SKM-1 treated with dmso at 0.1 percent for 144 hours (cell line): ENCODE data around the gene NPNT.

Experiments used
- DNase-seq: peaks from one replicate; lab custom pipeline; 2025; ENCODE audit not compliant: unreplicated experiment; lab: John Stamatoyannopoulos, UW

Gene NPNT

DNA sequence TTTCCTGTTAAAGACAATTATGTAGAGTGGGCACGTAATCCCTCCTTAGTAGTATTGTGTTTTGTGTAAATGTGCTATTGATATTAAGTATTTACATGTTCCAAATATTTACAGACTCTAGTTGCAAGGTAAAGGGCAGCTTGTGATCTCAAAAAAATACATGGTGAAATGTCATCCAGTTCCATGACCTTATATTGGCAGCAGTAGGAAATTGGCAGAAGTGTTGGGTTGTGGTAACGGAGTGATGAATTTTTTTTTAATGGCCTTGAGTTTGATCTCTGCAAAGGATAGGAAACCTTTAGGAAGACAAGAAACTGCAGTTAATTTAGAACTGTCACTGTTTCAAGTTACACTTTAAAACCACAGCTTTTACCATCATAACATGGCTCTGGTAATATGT lies 74.3 kb downstream of the NPNT start:
- no peak for DNase-seq

DNA sequence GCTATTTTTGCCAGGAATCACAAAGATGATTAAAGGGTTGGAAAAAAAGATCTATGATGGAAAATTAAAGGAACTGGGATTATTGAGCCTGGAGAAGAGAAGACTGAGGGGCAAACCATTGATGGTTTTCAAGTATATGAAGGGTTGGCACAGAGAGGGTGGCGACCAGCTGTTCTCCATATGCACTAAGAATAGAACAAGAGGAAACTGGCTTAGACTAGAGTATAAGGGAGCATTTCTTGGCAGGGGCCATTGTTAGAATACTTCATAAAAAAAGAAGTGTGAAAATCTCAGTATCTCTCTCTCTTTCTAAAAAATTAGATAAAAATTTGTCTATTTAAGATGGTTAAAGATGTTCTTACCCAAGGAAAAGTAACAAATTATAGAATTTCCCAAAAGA lies 75.1 kb downstream of the NPNT start:
- no peak for DNase-seq

DNA sequence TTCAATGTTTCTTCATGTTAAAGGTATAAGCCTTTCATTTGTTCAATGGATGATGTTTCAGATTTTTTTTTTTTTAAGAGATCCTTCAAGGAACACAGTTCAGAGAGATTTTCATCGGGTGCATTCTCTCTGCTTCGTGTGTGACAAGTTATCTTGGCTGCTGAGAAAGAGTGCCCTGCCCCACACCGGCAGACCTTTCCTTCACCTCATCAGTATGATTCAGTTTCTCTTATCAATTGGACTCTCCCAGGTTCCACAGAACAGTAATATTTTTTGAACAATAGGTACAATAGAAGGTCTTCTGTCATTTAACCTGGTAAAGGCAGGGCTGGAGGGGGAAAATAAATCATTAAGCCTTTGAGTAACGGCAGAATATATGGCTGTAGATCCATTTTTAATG lies 75.8 kb downstream of the NPNT start:
- no peak for DNase-seq

DNA sequence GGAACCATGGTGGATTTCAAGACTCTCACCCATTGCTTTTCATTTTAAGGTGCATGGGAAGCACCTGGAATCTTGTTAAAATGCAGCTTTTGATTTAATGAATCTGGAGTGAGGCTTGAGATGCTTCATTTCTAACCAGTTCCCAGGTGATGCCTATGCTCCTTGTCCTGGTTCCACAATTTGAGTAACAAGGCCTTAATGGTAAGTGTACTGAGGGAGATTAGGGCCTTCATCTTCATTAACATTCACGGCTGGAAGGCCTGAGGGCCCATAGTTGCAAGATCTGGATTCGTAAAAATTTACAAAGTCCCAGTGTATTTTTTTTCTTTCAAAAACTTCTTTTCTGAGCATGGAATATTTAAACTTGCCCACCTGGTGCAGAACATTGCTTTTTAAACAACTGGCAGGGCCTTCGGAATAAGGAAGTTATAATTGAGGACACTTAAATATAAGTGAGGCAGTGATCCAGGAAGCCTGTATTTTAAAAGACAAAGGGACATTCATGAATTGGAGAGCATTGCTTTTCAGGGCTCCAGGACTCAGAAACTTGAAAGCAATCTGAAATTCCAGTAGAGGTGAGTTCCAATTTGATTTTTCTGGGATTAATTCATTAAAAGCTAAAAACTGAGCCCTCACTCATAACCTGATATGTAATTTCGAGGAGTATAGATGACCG lies 77.8 kb downstream of the NPNT start:
- DNase-seq: no peak

DNA sequence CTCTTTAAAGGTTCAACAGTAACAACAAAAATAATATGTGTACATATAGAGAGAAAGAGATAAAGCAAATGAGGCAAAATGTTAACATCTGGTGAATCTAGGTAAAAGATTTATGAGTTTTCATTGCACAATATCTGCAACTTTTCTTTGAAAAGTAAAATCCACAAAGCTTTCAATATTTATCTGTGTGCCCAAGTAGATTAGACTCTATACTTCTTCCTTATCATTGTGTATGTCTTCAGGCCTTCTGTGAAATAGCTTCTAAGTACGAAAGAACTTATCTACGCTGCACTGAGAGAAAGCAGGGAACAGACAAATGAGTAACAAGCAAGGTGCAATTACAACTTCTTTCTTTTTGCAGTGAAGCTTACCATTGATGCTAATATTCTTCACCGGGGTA lies 81.6 kb downstream of the NPNT start:
- no peak for DNase-seq

DNA sequence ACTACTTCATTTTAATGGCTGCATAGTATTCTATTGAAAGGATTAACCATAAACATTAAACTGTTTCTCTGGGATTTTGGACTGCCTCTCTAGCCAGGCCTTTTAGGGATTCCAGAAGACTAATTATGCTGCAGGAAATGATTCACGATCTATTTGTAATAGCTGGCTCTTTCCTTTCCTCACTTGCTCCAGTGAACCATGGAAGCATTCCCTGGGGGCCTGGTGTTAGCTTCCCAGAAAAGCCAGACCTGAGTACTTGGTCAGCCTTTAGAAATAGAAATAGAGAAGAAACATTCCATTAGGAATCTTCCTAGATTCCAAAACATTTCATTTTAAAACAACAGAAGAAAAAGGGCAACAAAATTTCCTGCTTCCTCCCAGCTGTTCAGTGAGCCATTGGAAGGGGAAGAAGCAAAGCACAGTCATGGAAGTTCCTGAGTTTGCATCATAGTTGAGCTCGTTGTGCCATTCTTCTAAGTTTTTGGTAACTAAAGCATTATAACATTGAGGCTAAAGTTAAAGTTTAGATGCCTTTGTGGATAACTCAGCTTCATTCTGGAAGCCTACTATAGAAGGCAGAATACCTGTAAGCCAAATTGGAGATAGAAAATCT lies 83.5 kb downstream of the NPNT start:
- DNase-seq: no peak

DNA sequence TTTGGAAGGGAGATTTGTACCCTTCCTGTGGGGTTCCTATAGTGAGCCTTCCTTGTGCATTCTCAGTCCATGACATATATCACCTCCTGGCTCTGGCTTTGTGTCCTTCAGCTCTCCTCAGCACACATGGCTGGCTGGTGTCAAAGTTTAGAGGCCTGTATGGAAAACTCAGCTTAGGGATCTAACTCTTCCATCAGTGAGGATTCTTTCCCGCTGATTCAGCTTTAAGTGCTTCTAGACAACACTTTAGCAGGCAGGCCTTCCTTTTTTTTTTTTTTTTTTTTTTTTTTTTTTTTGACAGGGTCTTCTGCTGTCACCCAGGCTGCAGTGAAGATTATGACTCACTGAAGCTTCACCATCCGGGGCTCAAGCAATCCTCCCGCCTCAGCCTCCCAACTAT lies 84.2 kb downstream of the NPNT start:
- DNase-seq: no peak

DNA sequence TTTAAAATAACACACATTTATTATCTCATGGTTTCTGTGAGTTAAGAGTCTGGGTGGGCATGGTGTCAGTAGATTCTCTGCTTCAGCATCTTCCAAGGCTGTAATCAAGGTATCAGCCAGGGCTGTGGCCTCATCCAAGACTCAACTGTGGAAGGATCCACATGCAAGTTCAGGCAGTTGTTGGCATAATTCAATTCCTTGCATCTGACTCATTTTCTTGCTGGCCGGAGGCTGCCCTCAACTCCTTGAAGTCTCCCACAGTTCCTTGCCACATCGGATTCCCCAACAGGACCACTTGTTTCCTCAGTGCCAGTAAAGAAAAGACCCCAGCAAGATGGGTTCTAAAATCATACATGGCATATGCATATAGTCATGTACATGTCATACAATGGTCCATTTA lies 93.4 kb downstream of the NPNT start:
- no peak for DNase-seq

DNA sequence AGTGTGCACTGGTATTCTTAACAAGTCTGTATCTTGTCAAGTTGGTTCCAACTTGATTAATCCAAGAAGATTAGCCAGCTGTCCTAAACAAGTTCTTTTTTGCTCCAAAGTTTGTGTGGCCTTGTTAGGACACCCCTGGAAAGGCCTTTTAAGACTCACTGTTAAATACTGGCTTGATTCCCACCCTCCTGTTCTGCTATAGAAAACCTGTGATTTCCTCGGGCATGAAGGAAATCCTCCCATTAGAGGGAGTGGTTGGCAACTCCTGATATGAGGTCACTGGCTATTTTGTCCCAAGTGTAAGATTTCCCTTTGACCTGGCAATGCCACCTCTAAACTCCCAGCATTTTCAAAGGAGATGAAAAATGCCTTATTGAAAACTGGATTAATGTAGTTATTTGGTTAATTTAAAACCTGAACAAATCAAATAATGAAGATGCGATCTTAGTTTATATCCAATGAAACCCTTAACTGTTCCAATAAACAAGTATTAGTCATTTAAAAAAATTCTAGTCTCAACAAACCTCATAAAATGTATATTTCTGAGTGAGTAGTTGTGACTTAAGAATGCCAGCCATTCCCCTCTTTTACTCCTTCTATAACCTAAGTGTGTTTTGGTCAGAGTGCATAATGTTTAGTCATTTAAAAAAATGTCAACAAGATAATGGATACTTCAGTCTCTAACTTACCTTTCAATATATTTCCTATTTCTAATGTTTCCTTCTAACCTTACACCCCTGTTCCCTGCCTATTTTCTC lies 94.4 kb downstream of the NPNT start:
- DNase-seq: no peak

DNA sequence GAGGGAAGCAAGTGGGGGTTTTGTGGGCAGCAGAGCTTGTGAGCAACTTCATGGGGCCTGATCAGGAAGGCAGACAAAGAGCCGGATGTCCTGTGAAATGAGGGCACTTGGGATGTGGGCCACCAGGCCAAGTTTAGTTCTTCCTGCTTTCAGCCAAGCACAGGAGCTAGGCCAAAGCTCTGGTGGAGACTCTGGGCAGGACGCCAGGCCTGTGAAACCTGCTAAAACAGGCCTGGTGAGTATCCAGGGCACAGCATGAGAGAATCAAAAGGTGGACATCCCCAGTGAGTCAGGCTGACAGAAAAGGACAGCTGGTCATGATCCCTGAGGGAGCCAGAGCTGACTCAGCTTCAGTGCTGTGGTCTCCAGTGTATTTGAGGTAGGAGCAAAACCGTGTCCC lies 95.7 kb downstream of the NPNT start:
- no peak for DNase-seq

DNA sequence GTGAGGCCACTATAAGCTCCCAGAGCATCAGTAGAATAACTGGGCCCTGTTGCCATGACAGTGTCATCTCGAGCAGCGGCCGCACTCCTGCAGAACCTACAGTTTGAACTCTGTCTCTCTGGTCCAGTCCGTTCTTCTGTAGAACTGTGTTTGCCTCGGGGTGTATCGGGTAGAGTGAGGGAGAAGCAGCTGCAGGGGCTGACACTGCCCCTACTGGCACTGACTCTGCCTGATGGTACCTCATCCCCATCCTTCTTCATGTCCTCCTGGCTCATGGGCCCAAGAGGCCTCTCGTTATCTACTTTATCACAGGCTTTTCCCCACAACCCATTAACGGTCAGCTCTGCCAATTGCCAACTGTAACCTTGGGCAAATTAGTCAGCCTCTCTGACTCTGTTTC lies 96.5 kb downstream of the NPNT start:
- DNase-seq: no peak

DNA sequence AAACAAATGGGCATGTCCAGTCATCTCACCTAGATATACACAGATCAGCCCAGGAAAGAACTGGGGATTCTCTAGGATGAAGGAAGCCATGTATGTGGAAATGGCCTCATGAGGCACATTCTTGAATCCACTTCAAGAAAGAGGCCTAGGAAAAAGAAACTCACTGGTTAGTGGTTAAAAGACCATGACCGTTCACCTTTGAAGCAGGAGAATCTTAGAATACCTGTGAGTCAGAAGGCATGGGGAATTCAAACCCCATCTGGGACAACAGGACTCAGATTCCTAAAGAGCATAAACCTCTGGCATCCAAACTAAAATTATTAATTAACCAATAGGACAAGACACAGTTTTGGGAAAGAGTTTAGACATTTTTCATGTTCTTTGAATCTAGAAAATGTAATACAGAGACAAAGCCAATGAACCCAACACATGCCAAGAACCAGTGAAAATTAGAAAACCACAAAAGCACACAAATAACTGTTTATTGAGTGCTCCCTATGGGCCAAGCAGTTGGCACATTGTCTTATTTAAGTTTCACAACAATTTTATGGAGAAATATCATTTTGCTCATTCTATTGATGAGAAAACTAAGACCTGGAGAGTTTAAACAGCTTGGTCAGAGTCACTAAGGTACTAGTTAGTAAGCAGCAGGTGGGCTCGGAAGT lies 97.5 kb downstream of the NPNT start:
- no peak for DNase-seq

DNA sequence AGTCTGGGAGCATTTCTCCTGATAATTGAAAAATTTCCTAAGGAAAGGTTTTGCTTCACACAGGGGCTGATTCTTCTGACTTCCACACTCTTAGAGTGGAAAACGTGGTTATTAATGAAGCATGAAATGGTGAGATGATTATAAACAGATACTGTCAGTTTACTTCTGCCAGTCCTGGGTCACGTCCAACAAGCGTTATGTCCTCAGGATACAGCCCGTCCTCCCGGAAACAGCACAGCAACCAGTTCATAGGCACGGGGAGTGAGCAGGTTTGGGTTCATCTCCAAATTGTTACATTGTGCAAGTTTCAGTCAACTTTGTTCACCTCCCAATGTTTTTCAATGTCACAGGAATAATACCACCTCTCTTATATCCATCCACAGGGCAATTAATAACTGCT lies 98.8 kb downstream of the NPNT start:
- DNase-seq: no peak

DNA sequence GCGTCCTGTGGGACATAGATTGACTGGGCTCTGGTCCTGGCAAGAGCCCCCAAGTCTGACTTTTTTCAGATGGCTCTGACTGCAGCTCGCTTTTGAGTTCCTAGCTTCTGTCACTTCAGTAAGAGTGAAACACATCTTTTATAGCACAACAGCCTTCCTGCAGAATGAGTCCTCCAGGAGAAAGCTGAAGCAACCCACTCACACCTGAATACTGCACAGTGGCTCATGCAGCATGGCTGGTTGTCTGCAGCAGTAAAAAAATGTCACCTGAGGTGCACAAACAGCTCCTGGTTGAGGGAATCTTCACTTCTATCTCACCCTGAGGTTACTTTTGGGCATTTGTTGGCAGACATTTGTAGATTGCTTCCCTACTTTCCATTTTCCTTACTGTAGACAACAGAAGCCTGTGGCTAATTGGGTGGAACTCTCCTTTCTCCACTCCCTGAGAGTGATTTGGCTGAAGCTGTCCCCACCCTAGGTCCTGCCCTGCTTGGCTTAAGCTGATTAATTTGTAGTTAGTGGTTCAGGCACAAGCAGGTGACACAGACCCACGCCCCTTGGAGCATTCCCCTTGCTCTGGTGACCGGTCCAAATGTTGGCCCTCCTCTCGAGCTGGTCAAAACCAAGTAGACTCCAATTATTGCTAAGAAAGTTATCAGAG lies 99.7 kb downstream of the NPNT start:
- no peak for DNase-seq

DNA sequence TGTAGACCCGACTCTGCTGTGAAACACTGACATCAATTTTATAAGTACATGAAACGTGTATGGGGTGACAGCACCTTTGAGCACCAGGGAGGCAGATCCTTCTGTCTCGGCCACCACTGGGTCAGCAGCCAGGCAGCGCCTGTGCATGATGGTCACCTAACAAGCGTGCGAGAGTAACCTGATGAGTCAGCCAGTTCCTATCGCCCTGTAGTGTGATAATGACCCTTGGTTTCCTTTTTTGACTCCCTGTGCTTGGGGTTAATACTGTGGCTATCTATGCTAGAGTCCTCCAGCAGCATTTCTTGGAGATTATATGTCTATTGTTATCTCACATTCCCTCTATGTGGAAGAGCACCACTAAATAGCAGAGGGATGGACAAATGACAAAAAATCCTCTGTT lies 101.6 kb downstream of the NPNT start:
- DNase-seq: no peak

DNA sequence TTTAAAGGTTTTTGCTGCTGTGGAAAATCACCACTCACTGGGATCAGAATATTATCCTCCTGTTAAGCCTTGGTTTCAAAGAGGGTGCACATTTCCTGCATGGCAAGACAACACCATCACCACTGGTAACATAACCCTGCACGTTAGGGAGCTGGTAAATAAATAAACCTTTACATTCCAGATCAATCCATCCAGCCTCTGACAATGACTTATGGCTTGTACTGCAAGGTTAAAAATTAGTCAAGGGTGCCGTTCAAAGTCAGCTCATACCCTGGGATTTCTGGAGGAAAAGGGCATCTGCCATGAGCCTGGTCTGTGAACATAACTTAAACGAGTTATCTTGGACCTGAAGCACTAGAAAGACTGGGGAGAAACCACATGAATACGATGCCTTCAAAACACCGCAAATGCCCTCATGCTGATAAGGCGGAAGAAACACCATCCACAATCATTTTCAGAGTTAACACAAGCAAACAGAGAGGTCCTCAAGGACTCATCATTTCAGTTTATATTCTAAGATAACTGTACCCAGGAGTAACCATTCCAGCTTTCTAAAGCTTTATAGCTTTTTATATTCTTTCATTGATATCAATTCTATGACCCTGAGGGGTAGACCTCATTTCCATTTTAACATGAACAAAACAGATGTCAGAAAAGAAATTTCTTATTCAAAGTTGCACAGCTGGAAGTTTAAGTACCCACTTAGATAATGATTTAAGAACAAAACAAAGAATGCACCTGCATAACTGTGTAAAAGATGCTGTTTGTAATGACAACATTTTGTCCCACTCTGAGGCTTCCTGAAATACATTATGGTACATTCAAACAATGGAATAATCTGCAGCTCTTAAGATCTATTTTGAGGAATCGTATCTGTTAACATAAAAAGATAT lies 103.1 kb downstream of the NPNT start:
- DNase-seq: no peak

DNA sequence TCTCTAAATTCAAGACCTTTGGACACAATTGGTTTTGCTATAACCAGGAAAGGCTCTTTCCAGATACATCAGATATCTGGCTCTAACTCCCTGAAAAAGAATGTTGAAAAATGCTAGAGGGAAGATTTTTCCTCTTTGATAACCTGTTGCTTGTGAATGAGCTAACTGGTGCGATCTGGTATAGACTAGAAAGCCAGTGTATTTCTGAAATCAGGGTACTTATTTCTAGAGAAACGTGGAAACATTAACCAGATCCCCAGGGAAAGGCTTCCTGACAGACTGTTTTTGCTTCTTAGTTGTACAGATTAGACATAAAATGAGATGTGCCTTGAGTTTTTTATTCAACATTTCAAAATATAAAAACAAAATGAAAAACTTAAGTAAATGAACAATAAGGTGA lies 107.7 kb downstream of the NPNT start:
- no peak for DNase-seq

DNA sequence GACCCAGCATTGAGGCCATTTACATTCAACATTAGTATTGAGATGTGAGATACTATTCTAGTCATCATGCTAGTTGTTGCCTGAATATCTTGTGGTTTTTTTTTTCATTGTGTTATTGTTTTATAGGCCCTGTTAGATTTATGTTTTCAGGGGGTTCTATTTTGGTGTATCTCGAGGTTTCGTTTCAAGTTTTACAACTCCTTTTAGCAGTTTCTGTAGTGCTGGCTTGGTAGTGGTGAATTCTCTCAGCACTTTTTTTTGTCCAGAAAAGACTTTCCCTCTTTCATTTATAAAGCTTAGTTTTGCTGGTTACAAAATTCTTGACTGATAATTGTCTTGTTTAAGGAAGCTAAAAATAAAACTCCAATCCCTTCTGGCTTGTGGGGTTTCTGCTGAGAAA lies 115.5 kb downstream of the NPNT start:
- DNase-seq: no peak

DNA sequence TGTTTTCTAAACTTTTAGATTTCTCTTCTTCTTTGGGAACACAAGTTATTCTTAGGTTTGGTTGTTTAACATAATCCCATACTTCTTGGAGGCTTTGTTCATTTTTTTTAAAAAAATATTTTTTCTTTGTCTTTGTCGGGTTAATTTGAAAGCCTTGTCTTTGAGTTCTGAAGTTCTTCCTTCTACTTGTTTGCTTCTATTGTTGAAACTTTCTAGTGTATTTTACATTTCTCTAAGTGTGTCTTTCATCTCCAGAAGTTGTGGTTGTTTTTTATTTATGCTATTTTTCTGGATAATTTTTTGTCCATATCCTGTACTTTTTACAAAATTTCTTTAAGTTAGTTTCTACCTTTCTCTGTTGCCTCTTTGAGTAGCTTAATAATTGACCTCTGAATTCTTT lies 116.1 kb downstream of the NPNT start:
- DNase-seq: no peak

DNA sequence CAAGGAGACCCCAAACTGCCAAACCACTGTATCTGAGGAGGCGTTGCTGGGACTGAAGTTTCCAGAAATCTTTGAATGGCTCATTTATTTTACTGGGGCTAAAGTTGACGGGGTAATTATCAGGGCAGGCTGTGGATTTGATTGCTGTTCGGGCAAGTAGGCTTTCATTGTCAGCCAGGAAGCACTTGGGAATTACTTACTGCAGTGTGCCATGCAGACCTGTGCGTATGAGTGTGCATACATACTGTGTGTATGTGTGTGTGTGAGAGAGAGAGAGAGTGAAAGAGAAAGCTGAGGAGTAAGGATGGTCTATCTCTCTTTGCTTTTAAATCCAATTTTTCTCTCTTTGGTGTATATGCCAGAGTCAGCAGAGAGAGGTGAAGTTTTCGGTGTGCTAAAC lies 122.7 kb downstream of the NPNT start:
- no peak for DNase-seq
